Stimulated activated CD8-positive, alpha-beta memory T cell treated with anti-CD3 and anti-CD28 coated beads, Interleukin-4, amount 100 ng/mL, for 24 hours (primary cell): Measurements from ENCODE around the gene VAMP4.
"Not testable (repeated sequence)": the region's sequence is repeated elsewhere in the genome, so short reads cannot be mapped to it uniquely, and the experiment has no call there.

Experiments
- DNase-seq: peaks from one replicate; pipeline ENCODE4 v3.0.0-alpha.2; 2020; ENCODE audit warnings: low read depth

Gene VAMP4

GRCh38 chr1:171699531-171699930, 42.3 kb downstream of the VAMP4 start:
- DNase-seq = no peak

GRCh38 chr1:171695772-171696171, 46.1 kb downstream of the VAMP4 start:
- DNase-seq = not testable (repeated sequence)

- DNase-seq = not testable (repeated sequence)
Measured at GRCh38 chr1:171693541-171693940, 48.3 kb downstream of the VAMP4 start.

GRCh38 chr1:171683870-171684269, 58.0 kb downstream of the VAMP4 start:
- no peak for DNase-seq

GRCh38 chr1:171680339-171680738, 61.5 kb downstream of the VAMP4 start:
- DNase-seq = no peak

GRCh38 chr1:171676823-171677222, 65.0 kb downstream of the VAMP4 start:
- no peak for DNase-seq

GRCh38 chr1:171674431-171675405, 67.1 kb downstream of the VAMP4 start:
- DNase-seq = no peak

- no peak for DNase-seq
Measured at GRCh38 chr1:171670739-171671138, 71.1 kb downstream of the VAMP4 start.

- DNase-seq = no peak
Measured at GRCh38 chr1:171668372-171668771, 73.5 kb downstream of the VAMP4 start.

- no peak for DNase-seq
Measured at GRCh38 chr1:171666114-171666769, 75.6 kb downstream of the VAMP4 start.

GRCh38 chr1:171664976-171665375, 76.9 kb downstream of the VAMP4 start:
- no peak for DNase-seq

GRCh38 chr1:171663854-171664575, 77.8 kb downstream of the VAMP4 start:
- DNase-seq = no peak

- DNase-seq = no peak
Measured at GRCh38 chr1:171663036-171663853, 78.6 kb downstream of the VAMP4 start.

GRCh38 chr1:171661076-171661650, 80.7 kb downstream of the VAMP4 start:
- DNase-seq = no peak

GRCh38 chr1:171656206-171656605, 85.7 kb downstream of the VAMP4 start:
- not testable (repeated sequence) for DNase-seq

- DNase-seq = no peak
Measured at GRCh38 chr1:171655746-171656116, 86.1 kb downstream of the VAMP4 start.

GRCh38 chr1:171654942-171655745, 86.7 kb downstream of the VAMP4 start:
- peak; percentile 60 for DNase-seq

- no peak for DNase-seq
Measured at GRCh38 chr1:171654201-171654941, 87.5 kb downstream of the VAMP4 start.

- no peak for DNase-seq
Measured at GRCh38 chr1:171653796-171654195, 88.1 kb downstream of the VAMP4 start.
